Measurements from ENCODE around the gene LTF. TPM values are rescaled to one million over a fixed set of nuclear protein-coding genes. Genes with fewer than 3 reads are reported as not detected.

The LTF gene
- total and polyA plus RNA-seq, 9 of the 15 experiments (the other 6 are each of a cell fraction or from before 2014, with no cell fraction given) = 0.07 TPM; not detected in 8

GRCh38 chr3:46455231-46456115 is 9.2 kb downstream of the LTF start:
- Histone ChIP-seq H3K9me3 (replicated peaks; ENCODE audit: control insufficient read depth, insufficient read depth, low read depth, low read length) (no peaks in the 10 kb centered on the region), H3K79me2 (ENCODE audit: control insufficient read depth, insufficient read depth, low read length) (no peaks in the 10 kb centered on the region), H4K20me1 (replicated peaks; ENCODE audit: control insufficient read depth, insufficient read depth, low read length) (no peaks in the 10 kb centered on the region), H3K4me3 (no peak overlapping the region), H3K9me1 (ENCODE audit: control insufficient read depth, insufficient read depth, low read length) (no peaks in the 10 kb centered on the region), H3K36me3 (ENCODE audit: control insufficient read depth, insufficient read depth, low read length) (no peaks in the 10 kb centered on the region), H3K4me2 (ENCODE audit: insufficient read depth, low read length) (no peak overlapping the region), H3K27me3 (ENCODE audit: control insufficient read depth in 2 of 2, insufficient read depth in 2 of 2, low read length in 2 of 2) (peaks cover 51 to 72% of the 10 kb centered on the region in 2 experiments), H3K27ac (ENCODE audit: extremely low read depth, low read depth, low read length) (no peak overlapping the region), H3K4me1 (replicated peaks in 1 of 2; ENCODE audit: control insufficient read depth in 2 of 2, insufficient read depth in 2 of 2, low read length in 2 of 2) (no peaks in the 10 kb centered on the region), H3K9ac (ENCODE audit: insufficient read depth in 1 of 2, low read depth in 2 of 2, low read length in 2 of 2) (no peak overlapping the region), H2AFZ (ENCODE audit: low read depth, low read length) (no peak overlapping the region)
- 3% methylated on average over 21 of the region's 21 CpGs for WGBS (ENCODE audit: insufficient coverage, low coverage, missing lambda C conversion rate)
- 0 out of 2 replicates have a peak, but pooled peaks have one; percentile 30 for TF ChIP-seq TFAP4 (CRISPR knock-in tag; IDR thresholded peaks at IDR 0.05; ENCODE audit: borderline replicate concordance)
- 0 out of 2 replicates have a peak, but pooled peaks have one; percentile 0 for TF ChIP-seq E2F4 (CRISPR knock-in tag; IDR thresholded peaks at IDR 0.05; ENCODE audit: low read depth)
- no peak for TF ChIP-seq PCBP1 (IDR thresholded peaks at IDR 0.05; ENCODE audit: low read depth, low read length, poor library complexity, severe bottlenecking)
- intact Hi-C loops (cut with micrococcal nuclease) = no loop called here
- ATAC-seq (peak; percentile 63), FAIRE-seq (no peak), DNase-seq (ENCODE audit: extremely low read depth in 1 of 4, low spot score in 3 of 4) (no peak)
- in situ Hi-C loops (cut with MboI) = no loop called here
- CTCF ChIA-PET (ENCODE audit: low intra/inter-chr PET ratio) = no interaction called here
- POLR2A ChIA-PET = interaction anchor here (0.6 to 0.7 kb wide), 4 partner anchors 15 to 532 kb away, joined by 3 to 5 read pairs (median 3); no protein-coding TSS in a partner anchor
- no TSS peak for BruUV-seq (replicated peaks)

Measured in K562 (cell line).